HFF-Myc (cell line): ENCODE results near the gene SMOC2.

Experiments used
- DNase-seq: peaks from one replicate; pipeline ENCODE4 v3.0.0-alpha.2; 2011; ENCODE audit warnings: low read depth; ENCODE audit errors: extremely low read depth
- H3K4me3 ChIP-seq: replicated peaks from 2 replicates; pipeline ENCODE4 v1.5.1; 2011; ENCODE audit warnings: low read depth, mild to moderate bottlenecking, control low read depth, low read length
- TF ChIP-seq, protein P1 (sequence below): IDR thresholded peaks from 2 replicates; pipeline ENCODE4 v1.5.1; 2012; ENCODE audit warnings: mild to moderate bottlenecking, low read depth, low read length, control low read depth; ENCODE audit errors: missing control alignments

The SMOC2 gene

DNA sequence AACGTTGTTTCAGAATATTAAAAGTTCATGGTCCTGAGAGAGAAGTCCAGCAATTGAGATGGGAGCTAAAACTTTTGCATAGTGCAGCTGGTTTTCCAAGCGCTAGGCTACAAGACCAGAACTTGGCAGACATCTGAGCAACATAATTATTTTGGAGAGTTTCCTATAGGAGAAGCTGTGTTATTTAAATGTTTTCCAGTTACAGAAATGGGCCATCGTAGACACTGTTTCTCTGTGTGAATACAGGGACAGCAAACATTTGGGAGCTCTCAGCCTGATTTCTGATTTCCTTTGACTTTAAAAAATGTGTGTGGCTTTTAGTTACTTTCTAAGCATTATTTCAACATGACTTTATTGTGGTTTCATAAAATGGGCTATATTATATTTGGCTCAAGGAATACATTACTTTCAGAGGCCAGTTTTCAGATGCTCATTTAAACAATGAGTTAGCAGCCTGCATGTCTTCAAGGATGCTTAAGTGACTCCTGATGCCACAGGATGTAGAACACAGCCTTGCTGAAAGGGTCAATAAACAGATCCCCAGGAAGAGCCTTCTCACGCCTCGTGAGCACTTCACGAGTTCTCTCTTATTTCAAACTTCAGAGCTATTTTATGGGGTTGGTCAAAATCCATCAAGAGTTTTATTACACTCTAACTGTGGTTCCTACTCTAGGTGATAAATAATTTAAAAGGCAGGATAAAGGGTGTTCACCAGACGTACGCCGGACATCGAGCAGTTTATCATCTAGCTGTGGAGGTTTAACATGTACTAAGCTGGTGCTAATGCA lies 193.8 kb downstream of the SMOC2 start:
- DNase-seq, result no peak
- no peak overlapping the region for H3K4me3 ChIP-seq
- TF ChIP-seq, protein P1, sequence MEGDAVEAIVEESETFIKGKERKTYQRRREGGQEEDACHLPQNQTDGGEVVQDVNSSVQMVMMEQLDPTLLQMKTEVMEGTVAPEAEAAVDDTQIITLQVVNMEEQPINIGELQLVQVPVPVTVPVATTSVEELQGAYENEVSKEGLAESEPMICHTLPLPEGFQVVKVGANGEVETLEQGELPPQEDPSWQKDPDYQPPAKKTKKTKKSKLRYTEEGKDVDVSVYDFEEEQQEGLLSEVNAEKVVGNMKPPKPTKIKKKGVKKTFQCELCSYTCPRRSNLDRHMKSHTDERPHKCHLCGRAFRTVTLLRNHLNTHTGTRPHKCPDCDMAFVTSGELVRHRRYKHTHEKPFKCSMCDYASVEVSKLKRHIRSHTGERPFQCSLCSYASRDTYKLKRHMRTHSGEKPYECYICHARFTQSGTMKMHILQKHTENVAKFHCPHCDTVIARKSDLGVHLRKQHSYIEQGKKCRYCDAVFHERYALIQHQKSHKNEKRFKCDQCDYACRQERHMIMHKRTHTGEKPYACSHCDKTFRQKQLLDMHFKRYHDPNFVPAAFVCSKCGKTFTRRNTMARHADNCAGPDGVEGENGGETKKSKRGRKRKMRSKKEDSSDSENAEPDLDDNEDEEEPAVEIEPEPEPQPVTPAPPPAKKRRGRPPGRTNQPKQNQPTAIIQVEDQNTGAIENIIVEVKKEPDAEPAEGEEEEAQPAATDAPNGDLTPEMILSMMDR, result no peak

DNA sequence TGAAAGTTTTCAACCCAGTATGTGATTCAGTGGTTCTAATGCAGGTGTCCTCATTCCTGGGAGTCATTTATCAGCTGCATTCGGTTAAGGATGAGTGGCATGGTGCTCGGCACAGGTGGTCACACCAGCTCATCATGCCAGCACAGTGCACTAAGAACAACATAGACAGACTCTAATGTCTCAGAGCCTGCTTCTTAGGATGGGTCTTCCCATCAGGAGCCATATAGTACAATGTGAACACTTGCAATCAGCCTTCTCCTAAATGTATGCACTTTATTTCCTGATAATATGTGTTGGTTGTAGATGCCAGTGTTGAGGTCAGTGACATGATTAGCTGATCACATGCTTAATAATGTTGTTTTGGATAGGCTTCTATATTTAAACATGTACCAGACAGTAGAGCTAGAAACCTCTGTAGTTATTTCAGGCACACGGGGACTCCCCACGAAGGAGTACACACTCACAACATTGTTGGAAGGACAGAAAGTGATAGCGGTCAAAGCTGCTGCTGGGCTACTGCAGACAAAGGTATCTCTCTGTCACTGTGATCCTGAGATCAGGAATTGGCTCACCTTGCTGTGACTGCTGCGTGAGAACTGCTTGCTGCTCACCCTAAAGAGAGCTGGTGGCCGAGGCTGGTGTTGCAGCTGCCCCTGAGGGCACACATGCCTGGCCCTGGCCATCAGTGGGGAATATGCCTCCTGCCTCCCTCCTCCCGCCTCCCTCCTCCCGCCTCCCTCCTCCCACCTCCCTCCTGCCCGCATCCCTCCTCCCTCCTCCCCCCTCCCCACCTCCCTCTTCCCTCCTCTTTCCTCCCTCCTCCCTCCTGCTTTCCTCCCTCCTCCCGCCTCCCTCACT lies 195.4 kb downstream of the SMOC2 start:
- TF ChIP-seq, protein P1, result no peak
- DNase-seq, result no peak
- H3K4me3 ChIP-seq, result no peak overlapping the region

DNA sequence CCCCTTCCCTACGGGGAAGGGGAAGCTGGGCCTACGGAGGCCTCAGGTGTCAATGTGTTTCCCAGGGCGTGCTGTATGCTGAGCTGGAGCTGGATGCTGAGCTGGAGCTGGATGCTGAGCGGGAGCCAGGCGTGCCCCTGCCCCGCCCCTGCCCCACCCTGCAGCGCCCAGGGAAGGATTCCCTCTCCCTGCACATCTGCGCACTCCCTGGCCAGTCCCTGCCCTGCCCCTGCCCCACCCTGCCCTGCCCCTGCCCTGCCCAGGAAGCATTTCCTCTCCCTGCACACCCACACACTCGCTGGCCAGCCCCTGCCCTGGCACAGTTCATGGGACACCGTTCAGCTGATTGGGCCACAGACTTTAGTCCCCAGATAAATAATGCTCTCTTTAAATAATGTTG lies 196.8 kb downstream of the SMOC2 start:
- no peak overlapping the region for H3K4me3 ChIP-seq
- TF ChIP-seq, protein P1, result no peak
- no peak for DNase-seq

DNA sequence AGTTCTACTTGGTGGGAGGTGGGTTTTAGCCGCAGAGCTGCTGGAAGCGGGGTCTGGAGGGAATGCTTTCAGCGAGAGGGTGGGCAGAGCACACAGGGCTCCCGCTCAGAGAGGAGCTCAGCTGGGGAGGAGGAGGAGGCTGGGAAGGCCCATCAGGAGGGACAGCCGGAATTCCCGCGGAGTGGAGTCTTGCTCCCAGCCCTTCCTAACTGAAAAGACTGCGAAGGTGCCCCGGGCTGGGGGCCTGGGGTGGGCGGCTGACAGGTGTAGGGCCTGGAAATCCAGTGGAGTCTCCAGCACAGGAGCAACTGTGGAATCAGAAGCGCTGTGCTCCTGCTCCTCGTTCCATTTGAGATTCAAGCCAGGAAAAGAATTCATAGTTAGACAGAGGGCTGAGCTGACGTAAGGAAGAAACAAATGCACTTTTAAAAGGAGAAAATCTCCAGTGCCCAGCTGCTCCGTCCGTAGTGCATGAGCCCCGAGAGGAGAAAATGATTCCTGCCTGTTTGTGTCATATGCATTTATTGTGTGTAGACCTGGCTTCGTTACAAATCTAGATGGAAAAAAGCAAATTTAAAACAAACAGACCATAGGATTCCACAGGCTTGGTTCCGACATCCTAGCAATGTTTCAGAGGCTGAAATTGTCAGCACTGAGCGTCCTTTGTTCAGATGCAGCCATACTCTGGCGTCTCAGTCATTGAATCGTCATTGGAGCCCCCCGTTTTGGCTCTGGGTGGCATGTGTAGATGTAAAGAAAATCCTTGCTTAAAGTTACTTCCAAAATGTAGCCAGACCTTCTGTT lies 197.7 kb downstream of the SMOC2 start:
- TF ChIP-seq, protein P1, result no peak
- H3K4me3 ChIP-seq, result no peak overlapping the region
- DNase-seq, result no peak

DNA sequence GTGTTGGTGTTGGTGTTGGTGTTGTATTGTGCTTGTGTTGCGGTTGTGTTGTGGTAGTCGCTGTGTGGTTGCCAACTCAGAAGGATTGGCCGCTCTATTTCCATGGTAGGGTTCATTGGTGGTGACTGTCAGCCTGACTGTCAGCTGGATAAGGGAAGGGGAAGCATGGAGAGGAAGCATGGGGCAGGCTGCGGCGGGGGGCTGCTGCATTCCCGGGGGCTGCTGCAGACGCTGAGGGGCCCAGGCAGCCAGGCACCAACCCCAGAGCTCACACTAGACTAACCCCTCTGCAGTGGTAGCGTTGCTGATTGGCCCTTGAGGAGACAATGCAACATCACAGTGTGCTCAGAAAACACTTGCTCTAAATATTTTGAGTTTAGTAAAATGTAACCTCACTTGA lies 199.2 kb downstream of the SMOC2 start:
- no peak overlapping the region for H3K4me3 ChIP-seq
- TF ChIP-seq, protein P1, result no peak
- DNase-seq, result no peak

DNA sequence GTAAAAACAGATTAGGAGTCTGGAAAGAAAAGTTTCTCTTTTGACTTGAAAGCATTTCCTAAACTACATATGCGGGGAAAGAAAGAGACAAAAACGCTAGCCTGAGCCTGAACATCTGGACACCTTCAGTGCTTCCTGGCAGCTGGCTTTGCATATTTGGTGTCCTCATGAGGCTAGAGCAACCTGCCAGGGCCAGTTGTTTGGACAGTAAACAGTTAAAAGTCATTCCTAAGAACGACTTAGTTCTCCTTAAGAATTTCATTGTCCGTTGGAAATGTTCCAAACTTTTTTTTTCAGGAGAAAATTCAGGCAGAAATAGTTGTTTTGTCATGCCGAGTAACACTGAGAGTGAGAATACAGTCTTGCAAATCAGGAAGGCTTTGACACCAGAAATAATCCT lies 199.8 kb downstream of the SMOC2 start:
- no peak for DNase-seq
- no peak overlapping the region for H3K4me3 ChIP-seq
- TF ChIP-seq, protein P1, result no peak
